Measurements from ENCODE around the gene LAMA4. TPM values are rescaled to one million over a fixed set of nuclear protein-coding genes. Genes with fewer than 3 reads are reported as not detected.

LAMA4 gene
- total and polyA plus RNA-seq, 2 of the 13 experiments (the other 11 are each of a cell fraction or from before 2014, with no cell fraction given), result not detected

DNA sequence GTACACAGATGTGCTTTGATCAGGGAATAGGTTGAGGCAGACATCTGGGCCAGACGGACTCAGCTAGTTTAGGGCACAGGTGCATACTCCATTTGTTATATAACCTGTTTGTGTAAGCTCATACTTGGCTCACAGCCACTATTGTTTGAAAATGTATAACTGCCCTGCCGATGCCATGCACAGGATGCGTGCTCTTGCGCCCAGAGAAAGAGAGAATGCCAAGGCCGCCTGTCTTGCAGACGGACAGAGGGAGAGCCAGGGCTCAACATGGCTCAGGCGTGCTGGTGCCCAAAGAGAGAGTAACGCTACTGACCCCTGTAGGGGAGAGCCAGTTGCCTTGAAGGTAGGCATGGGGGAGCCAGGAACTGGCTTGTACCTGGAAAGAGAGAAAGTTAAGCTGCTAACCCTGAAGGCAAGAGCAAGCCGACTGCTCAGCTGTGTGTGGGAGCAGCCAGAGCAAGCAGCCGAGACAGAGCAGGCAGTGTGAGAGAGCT lies 109.2 kb downstream of the LAMA4 start (continued):
- TF ChIP-seq RCOR2 (CRISPR knock-in tag; IDR thresholded peaks at IDR 0.05), result 0 out of 2 replicates have a peak, but pooled peaks have one; percentile 17
- TF ChIP-seq, protein P1, sequence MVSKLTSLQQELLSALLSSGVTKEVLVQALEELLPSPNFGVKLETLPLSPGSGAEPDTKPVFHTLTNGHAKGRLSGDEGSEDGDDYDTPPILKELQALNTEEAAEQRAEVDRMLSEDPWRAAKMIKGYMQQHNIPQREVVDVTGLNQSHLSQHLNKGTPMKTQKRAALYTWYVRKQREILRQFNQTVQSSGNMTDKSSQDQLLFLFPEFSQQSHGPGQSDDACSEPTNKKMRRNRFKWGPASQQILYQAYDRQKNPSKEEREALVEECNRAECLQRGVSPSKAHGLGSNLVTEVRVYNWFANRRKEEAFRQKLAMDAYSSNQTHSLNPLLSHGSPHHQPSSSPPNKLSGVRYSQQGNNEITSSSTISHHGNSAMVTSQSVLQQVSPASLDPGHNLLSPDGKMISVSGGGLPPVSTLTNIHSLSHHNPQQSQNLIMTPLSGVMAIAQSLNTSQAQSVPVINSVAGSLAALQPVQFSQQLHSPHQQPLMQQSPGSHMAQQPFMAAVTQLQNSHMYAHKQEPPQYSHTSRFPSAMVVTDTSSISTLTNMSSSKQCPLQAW (CRISPR knock-in tag; IDR thresholded peaks at IDR 0.05), result 0 out of 2 replicates have a peak, but pooled peaks have one; percentile 45
- TF ChIP-seq, protein P2, sequence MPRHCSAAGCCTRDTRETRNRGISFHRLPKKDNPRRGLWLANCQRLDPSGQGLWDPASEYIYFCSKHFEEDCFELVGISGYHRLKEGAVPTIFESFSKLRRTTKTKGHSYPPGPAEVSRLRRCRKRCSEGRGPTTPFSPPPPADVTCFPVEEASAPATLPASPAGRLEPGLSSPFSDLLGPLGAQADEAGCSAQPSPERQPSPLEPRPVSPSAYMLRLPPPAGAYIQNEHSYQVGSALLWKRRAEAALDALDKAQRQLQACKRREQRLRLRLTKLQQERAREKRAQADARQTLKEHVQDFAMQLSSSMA (CRISPR knock-in tag; IDR thresholded peaks at IDR 0.05), result no peak
- TF ChIP-seq HNRNPL (IDR thresholded peaks at IDR 0.05; ENCODE audit: low read depth, low read length), result no peak
- TF ChIP-seq, protein P3, sequence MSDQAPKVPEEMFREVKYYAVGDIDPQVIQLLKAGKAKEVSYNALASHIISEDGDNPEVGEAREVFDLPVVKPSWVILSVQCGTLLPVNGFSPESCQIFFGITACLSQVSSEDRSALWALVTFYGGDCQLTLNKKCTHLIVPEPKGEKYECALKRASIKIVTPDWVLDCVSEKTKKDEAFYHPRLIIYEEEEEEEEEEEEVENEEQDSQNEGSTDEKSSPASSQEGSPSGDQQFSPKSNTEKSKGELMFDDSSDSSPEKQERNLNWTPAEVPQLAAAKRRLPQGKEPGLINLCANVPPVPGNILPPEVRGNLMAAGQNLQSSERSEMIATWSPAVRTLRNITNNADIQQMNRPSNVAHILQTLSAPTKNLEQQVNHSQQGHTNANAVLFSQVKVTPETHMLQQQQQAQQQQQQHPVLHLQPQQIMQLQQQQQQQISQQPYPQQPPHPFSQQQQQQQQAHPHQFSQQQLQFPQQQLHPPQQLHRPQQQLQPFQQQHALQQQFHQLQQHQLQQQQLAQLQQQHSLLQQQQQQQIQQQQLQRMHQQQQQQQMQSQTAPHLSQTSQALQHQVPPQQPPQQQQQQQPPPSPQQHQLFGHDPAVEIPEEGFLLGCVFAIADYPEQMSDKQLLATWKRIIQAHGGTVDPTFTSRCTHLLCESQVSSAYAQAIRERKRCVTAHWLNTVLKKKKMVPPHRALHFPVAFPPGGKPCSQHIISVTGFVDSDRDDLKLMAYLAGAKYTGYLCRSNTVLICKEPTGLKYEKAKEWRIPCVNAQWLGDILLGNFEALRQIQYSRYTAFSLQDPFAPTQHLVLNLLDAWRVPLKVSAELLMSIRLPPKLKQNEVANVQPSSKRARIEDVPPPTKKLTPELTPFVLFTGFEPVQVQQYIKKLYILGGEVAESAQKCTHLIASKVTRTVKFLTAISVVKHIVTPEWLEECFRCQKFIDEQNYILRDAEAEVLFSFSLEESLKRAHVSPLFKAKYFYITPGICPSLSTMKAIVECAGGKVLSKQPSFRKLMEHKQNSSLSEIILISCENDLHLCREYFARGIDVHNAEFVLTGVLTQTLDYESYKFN (CRISPR knock-in tag; conservative IDR thresholded peaks at IDR 0.05), result no peak
- no peak for TF ChIP-seq ZNF101 (CRISPR knock-in tag; IDR thresholded peaks at IDR 0.05; ENCODE audit: borderline replicate concordance, low read depth)
- no peak for TF ChIP-seq SETDB1 (CRISPR knock-in tag; IDR thresholded peaks at IDR 0.05; ENCODE audit: borderline replicate concordance)
- no peak for TF ChIP-seq KAT2B (IDR thresholded peaks at IDR 0.05; ENCODE audit: borderline replicate concordance, low read depth, low read length)
- TF ChIP-seq ZNF607 (CRISPR knock-in tag; IDR thresholded peaks at IDR 0.05; ENCODE audit: borderline replicate concordance), result no peak
- TF ChIP-seq, protein P4, sequence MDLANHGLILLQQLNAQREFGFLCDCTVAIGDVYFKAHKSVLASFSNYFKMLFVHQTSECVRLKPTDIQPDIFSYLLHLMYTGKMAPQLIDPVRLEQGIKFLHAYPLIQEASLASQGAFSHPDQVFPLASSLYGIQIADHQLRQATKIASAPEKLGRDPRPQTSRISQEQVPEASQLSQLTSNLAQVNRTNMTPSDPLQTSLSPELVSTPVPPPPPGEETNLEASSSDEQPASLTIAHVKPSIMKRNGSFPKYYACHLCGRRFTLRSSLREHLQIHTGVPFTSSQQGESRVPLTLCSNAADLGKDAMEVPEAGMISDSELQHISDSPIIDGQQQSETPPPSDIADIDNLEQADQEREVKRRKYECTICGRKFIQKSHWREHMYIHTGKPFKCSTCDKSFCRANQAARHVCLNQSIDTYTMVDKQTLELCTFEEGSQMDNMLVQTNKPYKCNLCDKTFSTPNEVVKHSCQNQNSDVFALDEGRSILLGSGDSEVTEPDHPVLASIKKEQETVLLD (CRISPR knock-in tag; IDR thresholded peaks at IDR 0.05; ENCODE audit: low read depth), result no peak
- TF ChIP-seq MAZ (IDR thresholded peaks at IDR 0.05; ENCODE audit: borderline replicate concordance, low read depth, low read length), result no peak
- TF ChIP-seq MAZ (CRISPR knock-in tag; IDR thresholded peaks at IDR 0.05; ENCODE audit: low read depth), result no peak
- peak; percentile 43; the same call in 1 of the 2 replicates for TF ChIP-seq ZMYM4 (CRISPR knock-in tag; IDR thresholded peaks at IDR 0.05)
- TF ChIP-seq PITX1 (CRISPR knock-in tag; IDR thresholded peaks at IDR 0.05), result no peak
- no peak for TF ChIP-seq NAIF1 (CRISPR knock-in tag; IDR thresholded peaks at IDR 0.05; ENCODE audit: borderline replicate concordance)
- TF ChIP-seq, protein P5, sequence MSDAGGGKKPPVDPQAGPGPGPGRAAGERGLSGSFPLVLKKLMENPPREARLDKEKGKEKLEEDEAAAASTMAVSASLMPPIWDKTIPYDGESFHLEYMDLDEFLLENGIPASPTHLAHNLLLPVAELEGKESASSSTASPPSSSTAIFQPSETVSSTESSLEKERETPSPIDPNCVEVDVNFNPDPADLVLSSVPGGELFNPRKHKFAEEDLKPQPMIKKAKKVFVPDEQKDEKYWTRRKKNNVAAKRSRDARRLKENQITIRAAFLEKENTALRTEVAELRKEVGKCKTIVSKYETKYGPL (CRISPR knock-in tag; IDR thresholded peaks at IDR 0.05), result no peak
- TF ChIP-seq YEATS4 (CRISPR knock-in tag; IDR thresholded peaks at IDR 0.05; ENCODE audit: borderline replicate concordance), result no peak
- no peak for TF ChIP-seq SOX6 (IDR thresholded peaks at IDR 0.05)
- TF ChIP-seq SOX6 (CRISPR knock-in tag; IDR thresholded peaks at IDR 0.05), result peak; percentile 97
- TF ChIP-seq NONO (IDR thresholded peaks at IDR 0.05), result no peak
- TF ChIP-seq NONO (CRISPR knock-in tag; conservative IDR thresholded peaks at IDR 0.05), result no peak
